Neural progenitor cell (in vitro differentiated cells): Measurements from ENCODE around the gene PTGES2. TPM values are rescaled to one million over a fixed set of nuclear protein-coding genes. Genes with fewer than 3 reads are reported as not detected.

Source experiments
- DNase-seq: peaks from one replicate; pipeline ENCODE4 v3.0.0-alpha.2; 2016; ENCODE audit warnings: low spot score
- H2AFZ ChIP-seq: fragments of 200-600 bp; sonication (generic); replicated peaks from 2 replicates; pipeline ENCODE4 v1.6.1; 2016; ENCODE audit warnings: antibody characterized with exemption
- H3F3A ChIP-seq: fragments of 200-600 bp; sonication (generic); 2 replicates; pipeline ENCODE4 v1.6.1; 2016; ENCODE audit warnings: antibody characterized with exemption, low read depth
- H3K27ac ChIP-seq: fragments of 200-600 bp; sonication (generic); 2 replicates; pipeline ENCODE4 v1.5.1; 2016; ENCODE audit warnings: mild to moderate bottlenecking
- H3K27me3 ChIP-seq: fragments of 200-600 bp; sonication (generic); 2 replicates; pipeline ENCODE4 v1.6.1; 2016; ENCODE audit warnings: mild to moderate bottlenecking, moderate library complexity
- H3K36me3 ChIP-seq: fragments of 200-600 bp; sonication (generic); 2 replicates; pipeline ENCODE4 v1.5.1; 2016
- H3K4me1 ChIP-seq: fragments of 200-600 bp; sonication (generic); 2 replicates; pipeline ENCODE4 v1.6.1; 2016; ENCODE audit warnings: mixed run types
- H3K4me2 ChIP-seq: fragments of 200-600 bp; sonication (generic); 2 replicates; pipeline ENCODE4 v1.6.1; 2016
- H3K4me3 ChIP-seq: fragments of 200-600 bp; sonication (generic); 2 replicates; pipeline ENCODE4 v1.5.1; 2016
- H3K79me2 ChIP-seq: fragments of 200-600 bp; sonication (generic); 2 replicates; pipeline ENCODE4 v1.6.1; 2016; ENCODE audit warnings: low read depth
- H3K9ac ChIP-seq: fragments of 200-600 bp; sonication (generic); 2 replicates; pipeline ENCODE4 v1.6.1; 2016
- H3K9me3 ChIP-seq: fragments of 200-600 bp; sonication (generic); 2 replicates; pipeline ENCODE4 v1.5.1; 2016; ENCODE audit warnings: low read depth
- H4K20me1 ChIP-seq: fragments of 200-600 bp; sonication (generic); 2 replicates; pipeline ENCODE4 v1.6.1; 2016; ENCODE audit warnings: low read depth
- H3K27ac Mint-ChIP-seq: 3 replicates; pipeline ENCODE4 v1.8.0; 2021; ENCODE audit warnings: mixed read lengths
- H3K27me3 Mint-ChIP-seq: 2 replicates; pipeline ENCODE4 v1.8.0; 2022; ENCODE audit warnings: low read depth, mild to moderate bottlenecking, inconsistent platforms, moderate library complexity, mixed read lengths; ENCODE audit not compliant: insufficient read depth
- H3K36me3 Mint-ChIP-seq: 3 replicates; pipeline ENCODE4 v1.8.0; 2021; ENCODE audit warnings: mixed read lengths
- H3K4me1 Mint-ChIP-seq: 3 replicates; pipeline ENCODE4 v1.8.0; 2021; ENCODE audit warnings: mixed read lengths
- H3K4me3 Mint-ChIP-seq: 3 replicates; pipeline ENCODE4 v1.8.0; 2021; ENCODE audit warnings: mild to moderate bottlenecking, moderate library complexity, mixed read lengths
- H3K9me3 Mint-ChIP-seq: 3 replicates; pipeline ENCODE4 v1.8.0; 2020; ENCODE audit warnings: mixed read lengths
- EZH2 ChIP-seq: fragments of 200-600 bp; sonication (generic); IDR thresholded peaks from 2 replicates; pipeline ENCODE4 v1.6.1; 2017; ENCODE audit warnings: antibody characterized with exemption, mild to moderate bottlenecking, moderate library complexity
- EZH2phosphoT487 ChIP-seq: fragments of 200-600 bp; sonication (generic); IDR thresholded peaks from 2 replicates; pipeline ENCODE4 v1.6.1; 2017; ENCODE audit warnings: antibody characterized with exemption
- total RNA-seq: library from RNA; depleted of rRNA; stranded (reverse); fragments of >200 nt; gene quantifications from 2 replicates; pipeline ENCODE4 v1.2.3, GENCODE V29; 2015; ENCODE audit warnings: low replicate concordance
- TF ChIP-seq, protein P1 (sequence below): fragments of 200-600 bp; sonication (generic); IDR thresholded peaks from 2 replicates; pipeline ENCODE4 v1.5.1; 2017; ENCODE audit warnings: antibody characterized with exemption, mild to moderate bottlenecking

PTGES2 gene
- total RNA-seq, 1 donor from 2014 or later, result 25.7 TPM

- peak overlapping the region; percentile 23 for H3K4me2 ChIP-seq
- Mint-ChIP-seq H3K27me3 (peaks cover 7% of the 10 kb centered on the region), H3K9me3 (no peaks in the 10 kb centered on the region), H3K27ac (peak overlapping the region; percentile 94), H3K4me3 (peak overlapping the region; percentile 50), H3K36me3 (peaks cover 7% of the 10 kb centered on the region), H3K4me1 (peaks cover 36% of the 10 kb centered on the region)
- H3K79me2 ChIP-seq, result peaks cover 31% of the 10 kb centered on the region
- no peak overlapping the region for H2AFZ ChIP-seq
- peaks cover 12% of the 10 kb centered on the region for H4K20me1 ChIP-seq
- peak; percentile 81 for DNase-seq
- H3K27me3 ChIP-seq, result no peaks in the 10 kb centered on the region
- peak overlapping the region; percentile 85 for H3K27ac ChIP-seq
- H3F3A ChIP-seq, result peaks cover 30% of the 10 kb centered on the region
- TF ChIP-seq EZH2phosphoT487, result no peak
- TF ChIP-seq, protein P1, sequence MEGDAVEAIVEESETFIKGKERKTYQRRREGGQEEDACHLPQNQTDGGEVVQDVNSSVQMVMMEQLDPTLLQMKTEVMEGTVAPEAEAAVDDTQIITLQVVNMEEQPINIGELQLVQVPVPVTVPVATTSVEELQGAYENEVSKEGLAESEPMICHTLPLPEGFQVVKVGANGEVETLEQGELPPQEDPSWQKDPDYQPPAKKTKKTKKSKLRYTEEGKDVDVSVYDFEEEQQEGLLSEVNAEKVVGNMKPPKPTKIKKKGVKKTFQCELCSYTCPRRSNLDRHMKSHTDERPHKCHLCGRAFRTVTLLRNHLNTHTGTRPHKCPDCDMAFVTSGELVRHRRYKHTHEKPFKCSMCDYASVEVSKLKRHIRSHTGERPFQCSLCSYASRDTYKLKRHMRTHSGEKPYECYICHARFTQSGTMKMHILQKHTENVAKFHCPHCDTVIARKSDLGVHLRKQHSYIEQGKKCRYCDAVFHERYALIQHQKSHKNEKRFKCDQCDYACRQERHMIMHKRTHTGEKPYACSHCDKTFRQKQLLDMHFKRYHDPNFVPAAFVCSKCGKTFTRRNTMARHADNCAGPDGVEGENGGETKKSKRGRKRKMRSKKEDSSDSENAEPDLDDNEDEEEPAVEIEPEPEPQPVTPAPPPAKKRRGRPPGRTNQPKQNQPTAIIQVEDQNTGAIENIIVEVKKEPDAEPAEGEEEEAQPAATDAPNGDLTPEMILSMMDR, result no peak
- no peak for TF ChIP-seq EZH2
- no peaks in the 10 kb centered on the region for H3K9me3 ChIP-seq
- peaks cover 12% of the 10 kb centered on the region for H3K4me1 ChIP-seq
- H3K36me3 ChIP-seq, result no peaks in the 10 kb centered on the region
- H3K4me3 ChIP-seq, result no peak overlapping the region
- no peak overlapping the region for H3K9ac ChIP-seq
Measured at GRCh38 chr9:128081056-128081455, 46.5 kb downstream of the PTGES2 start.

GRCh38 chr9:128080206-128080605, 47.3 kb downstream of the PTGES2 start:
- Histone ChIP-seq H3K4me2 (peak overlapping the region; percentile 23), H3K4me3 (no peak overlapping the region), H3K27ac (peak overlapping the region; percentile 85), H4K20me1 (peaks cover 12% of the 10 kb centered on the region), H2AFZ (no peak overlapping the region), H3K79me2 (peaks cover 33% of the 10 kb centered on the region), H3F3A (peaks cover 30% of the 10 kb centered on the region), H3K9me3 (no peaks in the 10 kb centered on the region), H3K4me1 (peaks cover 12% of the 10 kb centered on the region), H3K36me3 (no peaks in the 10 kb centered on the region), H3K9ac (no peak overlapping the region), H3K27me3 (no peaks in the 10 kb centered on the region)
- TF ChIP-seq, protein P1, result no peak
- TF ChIP-seq EZH2phosphoT487 (no peak), EZH2 (no peak)
- H3K36me3 Mint-ChIP-seq, result peaks cover 7% of the 10 kb centered on the region
- H3K9me3 Mint-ChIP-seq, result no peaks in the 10 kb centered on the region
- peaks cover 36% of the 10 kb centered on the region for H3K4me1 Mint-ChIP-seq
- H3K27me3 Mint-ChIP-seq, result peaks cover 7% of the 10 kb centered on the region
- no peak overlapping the region for H3K4me3 Mint-ChIP-seq
- no peak overlapping the region for H3K27ac Mint-ChIP-seq
- no peak for DNase-seq

DNA sequence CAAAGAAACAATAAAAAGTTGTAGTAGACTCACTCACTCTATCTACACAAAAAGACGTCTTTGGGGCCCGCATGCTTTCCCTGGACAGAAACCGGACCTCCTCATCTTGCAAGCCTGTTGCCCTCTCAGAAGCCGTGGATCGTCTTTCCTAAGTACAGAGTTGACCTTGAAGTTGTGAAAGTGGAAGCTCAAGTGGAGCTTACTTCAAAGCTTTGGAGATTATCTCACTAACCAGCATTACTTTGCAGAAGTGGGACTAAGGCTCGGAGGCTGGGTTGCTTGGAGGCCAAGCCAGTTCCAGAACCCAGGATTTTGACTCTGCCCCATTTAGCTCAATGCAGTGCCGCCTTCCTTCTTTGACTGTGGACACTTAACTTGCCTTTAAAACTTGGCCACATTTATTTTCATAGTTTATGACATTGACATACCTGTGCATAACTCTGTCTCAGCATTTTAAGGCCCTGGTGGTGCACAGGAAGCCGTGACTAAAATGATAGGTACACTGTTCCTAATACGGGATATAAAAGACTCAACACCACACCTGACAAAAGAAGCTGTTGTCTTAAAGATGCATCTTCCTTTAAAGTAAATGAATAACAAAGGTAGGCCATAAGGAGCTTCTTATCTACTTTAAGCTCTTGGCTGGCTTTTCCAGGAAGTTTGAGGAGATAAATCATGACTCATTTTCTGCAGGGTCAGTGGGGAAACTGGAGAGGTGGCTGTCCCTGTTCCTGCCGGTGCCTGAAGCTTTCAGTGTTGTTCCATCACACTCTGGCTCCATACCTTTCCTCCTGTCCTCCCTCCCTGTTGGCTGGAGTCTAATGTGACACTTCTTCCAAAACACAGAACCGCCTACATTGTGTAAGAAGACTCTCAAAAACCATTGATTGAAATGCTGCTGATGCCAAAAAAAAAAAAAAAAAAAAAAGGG, 48.8 kb downstream of the PTGES2 start:
- Histone ChIP-seq H3K79me2 (peaks cover 41% of the 10 kb centered on the region), H3K36me3 (no peaks in the 10 kb centered on the region), H3K27ac (no peak overlapping the region), H4K20me1 (peaks cover 12% of the 10 kb centered on the region), H3K4me3 (no peak overlapping the region), H3K27me3 (no peaks in the 10 kb centered on the region), H2AFZ (no peak overlapping the region), H3F3A (peaks cover 30% of the 10 kb centered on the region), H3K9me3 (no peaks in the 10 kb centered on the region), H3K9ac (no peak overlapping the region), H3K4me1 (peaks cover 12% of the 10 kb centered on the region), H3K4me2 (no peak overlapping the region)
- Mint-ChIP-seq H3K4me1 (peaks cover 29% of the 10 kb centered on the region), H3K9me3 (no peaks in the 10 kb centered on the region), H3K27ac (no peak overlapping the region), H3K27me3 (peaks cover 4% of the 10 kb centered on the region), H3K36me3 (peaks cover 6% of the 10 kb centered on the region), H3K4me3 (no peak overlapping the region)
- DNase-seq, result no peak
- TF ChIP-seq, protein P1, result no peak
- TF ChIP-seq EZH2, result no peak
- no peak for TF ChIP-seq EZH2phosphoT487
